MCF 10A (cell line): ENCODE data around the gene HORMAD2. TPM values are rescaled to one million over a fixed set of nuclear protein-coding genes. Genes with fewer than 3 reads are reported as not detected.

Experiments
- BruUV-seq: library from RNA; stranded (reverse); fragments of 400-500 nt; replicated peaks from 2 replicates; lab custom pipeline; 2021; lab: Mats Ljungman, UMichigan
- CTCF ChIA-PET: fragments of 300-600 bp; sonication (Branson Sonifier 250); formaldehyde crosslinking; extraction: SDS; loops from one replicate; lab custom pipeline; 2021; ENCODE audit warnings: antibody characterized with exemption, inconsistent platforms; lab: Yijun Ruan, JAX
- POLR2A ChIA-PET: fragments of 300-600, 350-650 bp; sonication (Branson Sonifier 250); formaldehyde crosslinking; extraction: SDS; loops from one replicate; lab custom pipeline; 2020; ENCODE audit warnings: antibody characterized with exemption, inconsistent platforms; lab: Yijun Ruan, JAX
- DNase-seq: peaks from one replicate; pipeline ENCODE4 v3.0.0-alpha.2; 2018; ENCODE audit not compliant: unreplicated experiment
- H3K27ac Mint-ChIP-seq: one replicate; pipeline ENCODE4 v1.8.0; 2022; ENCODE audit warnings: mild to moderate bottlenecking, low read depth, mixed read lengths; ENCODE audit not compliant: unreplicated experiment
- H3K27me3 Mint-ChIP-seq: one replicate; pipeline ENCODE4 v1.8.0; 2022; ENCODE audit warnings: mixed read lengths; ENCODE audit not compliant: insufficient read depth, unreplicated experiment
- H3K36me3 Mint-ChIP-seq: one replicate; pipeline ENCODE4 v1.8.0; 2022; ENCODE audit warnings: mild to moderate bottlenecking, moderate library complexity, mixed read lengths; ENCODE audit not compliant: insufficient read depth, unreplicated experiment
- H3K4me1 Mint-ChIP-seq: one replicate; pipeline ENCODE4 v1.8.0; 2022; ENCODE audit warnings: mixed read lengths; ENCODE audit not compliant: insufficient read depth, unreplicated experiment
- H3K4me3 Mint-ChIP-seq: one replicate; pipeline ENCODE4 v1.8.0; 2022; ENCODE audit warnings: mild to moderate bottlenecking, moderate library complexity, mixed read lengths; ENCODE audit not compliant: unreplicated experiment
- H3K9me3 Mint-ChIP-seq: one replicate; pipeline ENCODE4 v1.8.0; 2022; ENCODE audit warnings: mixed read lengths; ENCODE audit not compliant: unreplicated experiment
- CTCF ChIP-seq: fragments of 200-600 bp; IDR thresholded peaks from one replicate; pipeline ENCODE4 v1.8.0; 2022; ENCODE audit warnings: antibody characterized with exemption, mild to moderate bottlenecking; ENCODE audit not compliant: unreplicated experiment
- intact Hi-C: fragments of 100-400 bp; cut with micrococcal nuclease; formaldehyde crosslinking; loops from 2 replicates; pipeline ENCODE4 v1.14.1; 2022
- total RNA-seq: library from RNA; stranded (reverse); gene quantifications from 2 replicates; pipeline ENCODE4 v1.2.3, GENCODE V29; 2022

HORMAD2 gene
- total RNA-seq, 1 experiment from 2014 or later, result not detected

GRCh38 chr22:30074147-30074546 lies 6.1 kb upstream of the HORMAD2 start:
- peaks cover 35% of the 10 kb centered on the region for H3K27me3 Mint-ChIP-seq
- no peak overlapping the region for H3K4me3 Mint-ChIP-seq
- BruUV-seq, result no TSS peak
- no peak for DNase-seq
- ChIA-PET POLR2A (no interaction called here), CTCF (no interaction called here)
- H3K36me3 Mint-ChIP-seq, result no peaks in the 10 kb centered on the region
- intact Hi-C loops, result no loop called here
- no peak overlapping the region for H3K27ac Mint-ChIP-seq
- H3K9me3 Mint-ChIP-seq, result no peaks in the 10 kb centered on the region
- TF ChIP-seq CTCF, result no peak
- H3K4me1 Mint-ChIP-seq, result no peaks in the 10 kb centered on the region

GRCh38 chr22:30074994-30075393 lies 5.3 kb upstream of the HORMAD2 start:
- ChIA-PET CTCF (interaction anchor here (0.5 kb wide), 1 partner anchor 305 kb away, joined by 3 read pairs; no protein-coding TSS in a partner anchor), POLR2A (no interaction called here)
- Mint-ChIP-seq H3K4me3 (no peak overlapping the region), H3K27me3 (peaks cover 35% of the 10 kb centered on the region), H3K36me3 (no peaks in the 10 kb centered on the region), H3K4me1 (no peaks in the 10 kb centered on the region), H3K9me3 (no peaks in the 10 kb centered on the region), H3K27ac (no peak overlapping the region)
- no peak for TF ChIP-seq CTCF
- DNase-seq, result no peak
- intact Hi-C loops, result no loop called here
- no TSS peak for BruUV-seq

- no TSS peak for BruUV-seq
- no peaks in the 10 kb centered on the region for H3K36me3 Mint-ChIP-seq
- TF ChIP-seq CTCF, result no peak
- H3K27me3 Mint-ChIP-seq, result peaks cover 35% of the 10 kb centered on the region
- DNase-seq, result no peak
- POLR2A ChIA-PET, result interaction anchor here (0.7 to 1.6 kb wide), 3 partner anchors 9 to 21 kb away, joined by 3 to 5 read pairs (median 3); no protein-coding TSS in a partner anchor
- no peak overlapping the region for H3K4me3 Mint-ChIP-seq
- CTCF ChIA-PET, result interaction anchor here (0.6 to 1.2 kb wide), 6 partner anchors 10 to 452 kb away, joined by 3 to 5 read pairs (median 4); no protein-coding TSS in a partner anchor
- intact Hi-C loops, result no loop called here
- no peak overlapping the region for H3K27ac Mint-ChIP-seq
- no peaks in the 10 kb centered on the region for H3K4me1 Mint-ChIP-seq
- H3K9me3 Mint-ChIP-seq, result no peaks in the 10 kb centered on the region
These were observed 2.9 kb upstream of the HORMAD2 start for GRCh38 chr22:30077279-30077880.

- ChIA-PET POLR2A (interaction anchor here (1.6 kb wide), 1 partner anchor 21 kb away, joined by 5 read pairs; no protein-coding TSS in a partner anchor), CTCF (interaction anchor here (1.2 kb wide), 1 partner anchor 453 kb away, joined by 5 read pairs; no protein-coding TSS in a partner anchor)
- peaks cover 35% of the 10 kb centered on the region for H3K27me3 Mint-ChIP-seq
- TF ChIP-seq CTCF, result no peak
- no peak overlapping the region for H3K4me3 Mint-ChIP-seq
- no peaks in the 10 kb centered on the region for H3K36me3 Mint-ChIP-seq
- no peaks in the 10 kb centered on the region for H3K9me3 Mint-ChIP-seq
- no peaks in the 10 kb centered on the region for H3K4me1 Mint-ChIP-seq
- intact Hi-C loops, result no loop called here
- no TSS peak for BruUV-seq
- no peak for DNase-seq
- no peak overlapping the region for H3K27ac Mint-ChIP-seq
These were observed 1.6 kb upstream of the HORMAD2 start for GRCh38 chr22:30078320-30079311.
